ENCODE data around the gene COA8. TPM values are rescaled to one million over a fixed set of nuclear protein-coding genes. Genes with fewer than 3 reads are reported as not detected.

The COA8 gene
- total RNA-seq, 1 donor from 2014 or later = 42.0 TPM

DNA sequence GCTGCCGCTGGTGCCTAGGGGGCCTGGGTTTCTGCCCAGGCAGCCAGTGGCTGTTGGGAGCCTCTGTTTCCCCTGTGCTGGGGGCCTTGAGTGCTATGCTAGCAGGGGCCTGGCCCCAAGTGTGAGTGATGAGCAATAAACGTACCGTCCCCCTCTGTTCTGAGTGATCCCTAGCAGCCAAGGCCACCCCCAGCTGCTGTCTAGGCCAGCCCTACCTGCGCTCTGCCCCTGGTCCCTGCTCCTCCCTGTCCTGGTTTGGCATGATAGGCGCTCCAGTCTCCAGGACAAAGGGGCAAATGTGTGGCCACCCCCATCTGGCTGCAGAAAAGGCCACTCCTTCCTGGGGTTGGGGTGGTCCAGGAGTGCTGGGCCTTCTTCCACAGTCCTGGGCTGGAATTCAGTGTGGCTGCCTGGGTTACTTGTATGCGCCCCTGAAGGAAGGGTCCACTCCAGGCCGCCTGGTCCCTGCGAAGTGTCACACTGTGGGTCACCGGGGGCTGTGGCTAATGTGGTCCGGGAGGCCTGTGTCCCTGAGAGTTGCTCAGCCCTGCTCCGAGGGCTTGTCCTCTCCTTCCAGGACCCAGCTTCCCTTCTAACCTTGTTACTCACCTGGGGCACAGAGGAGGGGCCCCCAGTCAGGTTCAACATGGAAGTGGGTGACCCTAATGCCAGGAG lies 26.7 kb upstream of the COA8 start:
- H3K4me3 Mint-ChIP-seq (ENCODE audit: unreplicated experiment) = no peak overlapping the region
- H3K9me3 Mint-ChIP-seq (ENCODE audit: unreplicated experiment) = no peaks in the 10 kb centered on the region
- no peaks in the 10 kb centered on the region for H3K27me3 Mint-ChIP-seq (ENCODE audit: unreplicated experiment)
- H3K27ac Mint-ChIP-seq (ENCODE audit: unreplicated experiment) = no peak overlapping the region
- no peaks in the 10 kb centered on the region for H3K36me3 Mint-ChIP-seq (ENCODE audit: unreplicated experiment)
- no peak for DNase-seq (ENCODE audit: extremely low spot score, unreplicated experiment)
- TF ChIP-seq, protein P1, sequence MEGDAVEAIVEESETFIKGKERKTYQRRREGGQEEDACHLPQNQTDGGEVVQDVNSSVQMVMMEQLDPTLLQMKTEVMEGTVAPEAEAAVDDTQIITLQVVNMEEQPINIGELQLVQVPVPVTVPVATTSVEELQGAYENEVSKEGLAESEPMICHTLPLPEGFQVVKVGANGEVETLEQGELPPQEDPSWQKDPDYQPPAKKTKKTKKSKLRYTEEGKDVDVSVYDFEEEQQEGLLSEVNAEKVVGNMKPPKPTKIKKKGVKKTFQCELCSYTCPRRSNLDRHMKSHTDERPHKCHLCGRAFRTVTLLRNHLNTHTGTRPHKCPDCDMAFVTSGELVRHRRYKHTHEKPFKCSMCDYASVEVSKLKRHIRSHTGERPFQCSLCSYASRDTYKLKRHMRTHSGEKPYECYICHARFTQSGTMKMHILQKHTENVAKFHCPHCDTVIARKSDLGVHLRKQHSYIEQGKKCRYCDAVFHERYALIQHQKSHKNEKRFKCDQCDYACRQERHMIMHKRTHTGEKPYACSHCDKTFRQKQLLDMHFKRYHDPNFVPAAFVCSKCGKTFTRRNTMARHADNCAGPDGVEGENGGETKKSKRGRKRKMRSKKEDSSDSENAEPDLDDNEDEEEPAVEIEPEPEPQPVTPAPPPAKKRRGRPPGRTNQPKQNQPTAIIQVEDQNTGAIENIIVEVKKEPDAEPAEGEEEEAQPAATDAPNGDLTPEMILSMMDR (IDR thresholded peaks at IDR 0.05) = no peak
- peaks cover 26% of the 10 kb centered on the region for H3K4me1 Mint-ChIP-seq (ENCODE audit: unreplicated experiment)

DNA sequence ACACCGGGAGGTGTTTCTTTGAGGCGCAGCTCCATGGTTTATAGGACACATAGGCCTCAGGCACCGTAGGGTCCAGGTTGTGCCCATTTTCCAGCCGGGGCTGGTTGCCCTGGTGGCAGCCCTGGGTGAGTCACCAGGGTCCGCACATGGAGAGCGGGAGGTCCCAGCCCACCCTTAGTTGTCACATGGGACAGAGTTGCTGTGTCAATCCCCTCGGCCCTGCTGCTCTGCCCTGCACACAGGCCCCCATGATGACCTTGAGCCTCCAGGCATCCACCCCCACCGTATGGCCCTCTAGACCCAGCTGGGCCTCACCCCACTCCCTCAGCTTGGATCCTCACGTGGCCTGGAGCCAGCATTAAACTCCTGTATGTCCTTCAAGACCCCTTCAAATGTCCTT lies 26.1 kb upstream of the COA8 start:
- TF ChIP-seq, protein P1 (IDR thresholded peaks at IDR 0.05) = no peak
- H3K27ac Mint-ChIP-seq (ENCODE audit: unreplicated experiment) = peak overlapping the region; percentile 12
- H3K4me3 Mint-ChIP-seq (ENCODE audit: unreplicated experiment) = no peak overlapping the region
- DNase-seq (ENCODE audit: extremely low spot score, unreplicated experiment) = no peak
- peaks cover 28% of the 10 kb centered on the region for H3K4me1 Mint-ChIP-seq (ENCODE audit: unreplicated experiment)
- H3K9me3 Mint-ChIP-seq (ENCODE audit: unreplicated experiment) = no peaks in the 10 kb centered on the region
- no peaks in the 10 kb centered on the region for H3K27me3 Mint-ChIP-seq (ENCODE audit: unreplicated experiment)
- H3K36me3 Mint-ChIP-seq (ENCODE audit: unreplicated experiment) = no peaks in the 10 kb centered on the region

DNA sequence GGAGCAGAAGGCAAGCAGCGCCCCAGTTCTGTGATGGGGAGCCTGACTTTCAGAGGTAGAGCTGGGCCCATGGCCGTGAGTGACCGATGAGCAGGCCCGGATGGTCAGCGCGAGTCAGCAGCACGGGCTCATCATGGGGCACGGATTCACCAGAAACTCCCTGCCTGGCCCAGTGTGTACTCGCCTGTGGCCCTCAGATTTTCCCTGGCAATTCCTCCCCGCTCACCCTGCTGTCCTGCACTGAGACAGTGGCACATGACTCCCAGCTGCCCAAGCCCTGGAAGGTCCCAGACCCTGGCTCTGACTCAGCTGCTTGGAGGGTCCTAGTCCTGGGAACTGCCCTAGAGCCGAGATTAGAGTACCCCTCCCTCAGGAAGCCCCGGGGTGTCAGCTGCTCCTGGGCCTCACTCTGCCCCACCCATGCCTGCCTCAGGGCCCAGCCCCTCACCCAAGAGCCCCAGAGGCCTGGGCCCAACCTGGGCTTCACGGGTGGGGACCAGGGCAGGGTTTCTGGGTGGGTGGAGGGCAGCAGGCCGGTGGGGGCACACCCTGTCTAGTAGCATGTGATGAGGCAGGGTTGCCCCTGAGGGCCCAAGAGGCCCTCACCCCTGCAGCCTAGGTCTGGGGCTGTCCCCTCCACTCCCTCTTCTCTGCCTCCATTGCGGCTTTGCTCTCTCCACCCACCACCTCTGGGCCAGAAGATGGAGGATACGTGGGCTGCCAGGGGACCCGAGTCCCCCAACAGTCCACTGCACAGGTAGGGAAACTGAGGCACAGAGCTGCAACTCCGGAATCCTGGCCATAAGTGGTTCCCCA lies 25.4 kb upstream of the COA8 start:
- Mint-ChIP-seq H3K27me3 (ENCODE audit: unreplicated experiment) (no peaks in the 10 kb centered on the region), H3K9me3 (ENCODE audit: unreplicated experiment) (no peaks in the 10 kb centered on the region), H3K4me3 (ENCODE audit: unreplicated experiment) (no peak overlapping the region), H3K4me1 (ENCODE audit: unreplicated experiment) (peaks cover 34% of the 10 kb centered on the region), H3K27ac (ENCODE audit: unreplicated experiment) (no peak overlapping the region), H3K36me3 (ENCODE audit: unreplicated experiment) (no peaks in the 10 kb centered on the region)
- DNase-seq (ENCODE audit: extremely low spot score, unreplicated experiment) = no peak
- TF ChIP-seq, protein P1 (IDR thresholded peaks at IDR 0.05) = no peak

DNA sequence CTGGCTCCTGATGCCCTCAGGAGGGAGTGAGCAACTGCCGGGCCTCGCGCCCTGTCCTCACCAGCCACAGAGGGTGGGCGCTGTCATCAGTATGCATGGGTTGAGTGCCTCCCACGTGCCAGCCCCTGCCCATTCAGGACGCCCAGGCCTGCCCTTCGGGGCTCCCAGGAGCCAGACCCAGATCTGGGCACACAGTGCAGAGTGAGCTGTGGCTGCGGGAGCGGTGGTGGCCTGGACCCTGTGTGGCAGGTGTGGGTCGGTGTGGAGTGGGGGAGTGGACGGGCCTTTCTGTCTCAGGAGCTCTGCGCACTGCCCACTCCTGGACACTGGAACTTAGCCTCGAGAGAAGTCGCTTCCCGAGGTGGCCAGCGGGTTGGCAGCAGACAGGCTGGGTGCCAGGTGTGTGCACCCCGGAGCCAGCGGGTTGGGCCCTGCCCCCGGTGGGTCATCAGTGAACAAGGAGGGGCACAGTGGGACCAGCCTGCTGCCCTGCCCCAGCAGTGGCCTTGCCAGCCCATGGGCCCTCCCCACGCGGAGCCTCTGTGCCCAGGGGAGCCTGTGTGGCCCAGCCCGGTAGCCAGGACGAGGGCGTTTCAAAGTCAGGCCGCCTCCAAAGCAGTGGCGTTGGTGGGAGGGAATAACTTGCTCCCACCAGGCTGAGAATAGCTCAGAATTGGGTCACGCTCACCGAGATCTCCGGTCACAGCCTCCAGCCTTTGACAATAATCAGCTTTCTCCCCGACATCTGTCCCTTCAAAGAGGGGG lies 24.3 kb upstream of the COA8 start:
- Mint-ChIP-seq H3K4me1 (ENCODE audit: unreplicated experiment) (peaks cover 43% of the 10 kb centered on the region), H3K27me3 (ENCODE audit: unreplicated experiment) (no peaks in the 10 kb centered on the region), H3K4me3 (ENCODE audit: unreplicated experiment) (no peak overlapping the region), H3K9me3 (ENCODE audit: unreplicated experiment) (no peaks in the 10 kb centered on the region), H3K27ac (ENCODE audit: unreplicated experiment) (no peak overlapping the region), H3K36me3 (ENCODE audit: unreplicated experiment) (no peaks in the 10 kb centered on the region)
- TF ChIP-seq, protein P1 (IDR thresholded peaks at IDR 0.05) = no peak
- no peak for DNase-seq (ENCODE audit: extremely low spot score, unreplicated experiment)

Measured in osteocyte (in vitro differentiated cells).